ENCODE measurements around the gene HHAT. TPM values are rescaled to one million over a fixed set of nuclear protein-coding genes. Genes with fewer than 3 reads are reported as not detected.

HHAT gene
- polyA plus RNA-seq, 3 donors: 1.1 to 1.6 (median 1.5) TPM

GRCh38 chr1:210376836-210377372 is 48.2 kb downstream of the HHAT start:
- no peaks in the 10 kb centered on the region for H3K36me3 Mint-ChIP-seq
- DNase-seq: no peak
- Histone ChIP-seq H3K27ac (ENCODE audit: low read depth in 1 of 2, low read length in 2 of 2) (no peak overlapping the region), H3K4me2 (replicated peaks; ENCODE audit: extremely low read depth, low read length, poor library complexity, severe bottlenecking) (no peak overlapping the region), H3K4me3 (replicated peaks in 1 of 3; ENCODE audit: low read depth in 2 of 3, low read length in 3 of 3) (no peak overlapping the region), H3K79me2 (ENCODE audit: insufficient read depth, low read length) (no peaks in the 10 kb centered on the region), H3K9ac (ENCODE audit: insufficient read depth, low read length, poor library complexity, severe bottlenecking) (no peak overlapping the region), H4K20me1 (ENCODE audit: insufficient read depth, low read length) (no peaks in the 10 kb centered on the region), H2AFZ (ENCODE audit: insufficient read depth, low read depth, low read length, poor library complexity, severe bottlenecking) (no peak overlapping the region), H3K9me3 (replicated peaks in 1 of 2; ENCODE audit: control insufficient read depth in 1 of 2, insufficient read depth in 1 of 2, low read length in 2 of 2) (no peaks in the 10 kb centered on the region), H3K36me3 (replicated peaks in 1 of 2; ENCODE audit: control insufficient read depth in 1 of 2, insufficient read depth in 2 of 2, low read length in 2 of 2) (no peaks in the 10 kb centered on the region), H3K27me3 (ENCODE audit: control insufficient read depth in 2 of 2, insufficient read depth in 2 of 2, low read length in 2 of 2) (no peaks in the 10 kb centered on the region), H3K4me1 (ENCODE audit: control insufficient read depth in 1 of 2, insufficient read depth in 2 of 2, low read length in 2 of 2) (peaks cover 18 to 33% of the 10 kb centered on the region in 2 donors)
- no peaks in the 10 kb centered on the region for H3K9me3 Mint-ChIP-seq
- no CpG with 5 or more reads among the region's 1 CpG for WGBS (ENCODE audit: insufficient coverage)
- TF ChIP-seq, protein P1, sequence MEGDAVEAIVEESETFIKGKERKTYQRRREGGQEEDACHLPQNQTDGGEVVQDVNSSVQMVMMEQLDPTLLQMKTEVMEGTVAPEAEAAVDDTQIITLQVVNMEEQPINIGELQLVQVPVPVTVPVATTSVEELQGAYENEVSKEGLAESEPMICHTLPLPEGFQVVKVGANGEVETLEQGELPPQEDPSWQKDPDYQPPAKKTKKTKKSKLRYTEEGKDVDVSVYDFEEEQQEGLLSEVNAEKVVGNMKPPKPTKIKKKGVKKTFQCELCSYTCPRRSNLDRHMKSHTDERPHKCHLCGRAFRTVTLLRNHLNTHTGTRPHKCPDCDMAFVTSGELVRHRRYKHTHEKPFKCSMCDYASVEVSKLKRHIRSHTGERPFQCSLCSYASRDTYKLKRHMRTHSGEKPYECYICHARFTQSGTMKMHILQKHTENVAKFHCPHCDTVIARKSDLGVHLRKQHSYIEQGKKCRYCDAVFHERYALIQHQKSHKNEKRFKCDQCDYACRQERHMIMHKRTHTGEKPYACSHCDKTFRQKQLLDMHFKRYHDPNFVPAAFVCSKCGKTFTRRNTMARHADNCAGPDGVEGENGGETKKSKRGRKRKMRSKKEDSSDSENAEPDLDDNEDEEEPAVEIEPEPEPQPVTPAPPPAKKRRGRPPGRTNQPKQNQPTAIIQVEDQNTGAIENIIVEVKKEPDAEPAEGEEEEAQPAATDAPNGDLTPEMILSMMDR (IDR thresholded peaks at IDR 0.05): no peak
- H3K4me3 Mint-ChIP-seq: no peak overlapping the region
- H3K27ac Mint-ChIP-seq: no peak overlapping the region
- intact Hi-C loops (cut with micrococcal nuclease): loop anchor here in 1 of 2 donors (10.0 kb wide), 1 partner anchor 1568 kb away; no protein-coding TSS in a partner anchor
- H3K4me1 Mint-ChIP-seq: peaks cover 25% of the 10 kb centered on the region
- no peaks in the 10 kb centered on the region for H3K27me3 Mint-ChIP-seq (ENCODE audit: low read depth in 3 of 3)

GRCh38 chr1:210377731-210378333 is 49.1 kb downstream of the HHAT start:
- no peak overlapping the region for H3K9ac ChIP-seq (ENCODE audit: insufficient read depth, low read length, poor library complexity, severe bottlenecking)
- Mint-ChIP-seq H3K4me3 (no peak overlapping the region), H3K36me3 (no peaks in the 10 kb centered on the region), H3K27me3 (ENCODE audit: low read depth in 3 of 3) (peaks cover 0 to 3% (median 0%) of the 10 kb centered on the region in 3 donors), H3K9me3 (no peaks in the 10 kb centered on the region), H3K4me1 (peaks cover 20% of the 10 kb centered on the region), H3K27ac (no peak overlapping the region)
- H3K4me2 ChIP-seq (replicated peaks; ENCODE audit: extremely low read depth, low read length, poor library complexity, severe bottlenecking): no peak overlapping the region
- no CpG with 5 or more reads among the region's 3 CpGs for WGBS (ENCODE audit: insufficient coverage)
- no peaks in the 10 kb centered on the region for H3K9me3 ChIP-seq (replicated peaks in 1 of 2; ENCODE audit: control insufficient read depth in 1 of 2, insufficient read depth in 1 of 2, low read length in 2 of 2)
- no peak for DNase-seq
- H3K4me1 ChIP-seq (ENCODE audit: control insufficient read depth in 1 of 2, insufficient read depth in 2 of 2, low read length in 2 of 2): peaks cover 18 to 27% of the 10 kb centered on the region in 2 donors
- H3K27me3 ChIP-seq (ENCODE audit: control insufficient read depth in 2 of 2, insufficient read depth in 2 of 2, low read length in 2 of 2): no peaks in the 10 kb centered on the region
- TF ChIP-seq, protein P1 (IDR thresholded peaks at IDR 0.05): no peak
- intact Hi-C loops (cut with micrococcal nuclease): loop anchor here in 1 of 2 donors (10.0 kb wide), 1 partner anchor 1567 kb away; no protein-coding TSS in a partner anchor
- H3K36me3 ChIP-seq (replicated peaks in 1 of 2; ENCODE audit: control insufficient read depth in 1 of 2, insufficient read depth in 2 of 2, low read length in 2 of 2): no peaks in the 10 kb centered on the region
- no peaks in the 10 kb centered on the region for H4K20me1 ChIP-seq (ENCODE audit: insufficient read depth, low read length)
- H3K79me2 ChIP-seq (ENCODE audit: insufficient read depth, low read length): no peaks in the 10 kb centered on the region
- no peak overlapping the region for H3K4me3 ChIP-seq (replicated peaks in 1 of 3; ENCODE audit: low read depth in 2 of 3, low read length in 3 of 3)
- no peak overlapping the region for H3K27ac ChIP-seq (ENCODE audit: low read depth in 1 of 2, low read length in 2 of 2)
- H2AFZ ChIP-seq (ENCODE audit: insufficient read depth, low read depth, low read length, poor library complexity, severe bottlenecking): no peak overlapping the region
